ENCODE data around the gene ANKLE1. TPM values are rescaled to one million over a fixed set of nuclear protein-coding genes. Genes with fewer than 3 reads are reported as not detected.

Gene ANKLE1
- total RNA-seq, 3 donors from 2014 or later: 0.23 to 1.9 (median 0.80) TPM

GRCh38 chr19:17332677-17333581 is 51.2 kb downstream of the ANKLE1 start:
- ATAC-seq: no peak
- H3K9me3 ChIP-seq: no peaks in the 10 kb centered on the region
- no peak overlapping the region for H3K4me3 ChIP-seq
- no peaks in the 10 kb centered on the region for H3K36me3 ChIP-seq (ENCODE audit: low read depth)
- H3K4me1 ChIP-seq (ENCODE audit: low read depth): peaks cover 30% of the 10 kb centered on the region
- intact Hi-C loops (cut with DNase I, micrococcal nuclease): no loop called here
- TF ChIP-seq CTCF (IDR thresholded peaks at IDR 0.05): no peak
- peak in 2 of 3 donors; percentile 51 to 66 for DNase-seq

GRCh38 chr19:17333611-17334413 is 52.1 kb downstream of the ANKLE1 start:
- peak; percentile 55 to 76 (median 61) for DNase-seq
- H3K36me3 ChIP-seq (ENCODE audit: low read depth): no peaks in the 10 kb centered on the region
- intact Hi-C loops (cut with DNase I, micrococcal nuclease): no loop called here
- no peak for ATAC-seq
- peak overlapping the region; percentile 42 for H3K4me3 ChIP-seq
- no peak for TF ChIP-seq CTCF (IDR thresholded peaks at IDR 0.05)
- no peaks in the 10 kb centered on the region for H3K9me3 ChIP-seq
- H3K4me1 ChIP-seq (ENCODE audit: low read depth): peaks cover 33% of the 10 kb centered on the region

DNA sequence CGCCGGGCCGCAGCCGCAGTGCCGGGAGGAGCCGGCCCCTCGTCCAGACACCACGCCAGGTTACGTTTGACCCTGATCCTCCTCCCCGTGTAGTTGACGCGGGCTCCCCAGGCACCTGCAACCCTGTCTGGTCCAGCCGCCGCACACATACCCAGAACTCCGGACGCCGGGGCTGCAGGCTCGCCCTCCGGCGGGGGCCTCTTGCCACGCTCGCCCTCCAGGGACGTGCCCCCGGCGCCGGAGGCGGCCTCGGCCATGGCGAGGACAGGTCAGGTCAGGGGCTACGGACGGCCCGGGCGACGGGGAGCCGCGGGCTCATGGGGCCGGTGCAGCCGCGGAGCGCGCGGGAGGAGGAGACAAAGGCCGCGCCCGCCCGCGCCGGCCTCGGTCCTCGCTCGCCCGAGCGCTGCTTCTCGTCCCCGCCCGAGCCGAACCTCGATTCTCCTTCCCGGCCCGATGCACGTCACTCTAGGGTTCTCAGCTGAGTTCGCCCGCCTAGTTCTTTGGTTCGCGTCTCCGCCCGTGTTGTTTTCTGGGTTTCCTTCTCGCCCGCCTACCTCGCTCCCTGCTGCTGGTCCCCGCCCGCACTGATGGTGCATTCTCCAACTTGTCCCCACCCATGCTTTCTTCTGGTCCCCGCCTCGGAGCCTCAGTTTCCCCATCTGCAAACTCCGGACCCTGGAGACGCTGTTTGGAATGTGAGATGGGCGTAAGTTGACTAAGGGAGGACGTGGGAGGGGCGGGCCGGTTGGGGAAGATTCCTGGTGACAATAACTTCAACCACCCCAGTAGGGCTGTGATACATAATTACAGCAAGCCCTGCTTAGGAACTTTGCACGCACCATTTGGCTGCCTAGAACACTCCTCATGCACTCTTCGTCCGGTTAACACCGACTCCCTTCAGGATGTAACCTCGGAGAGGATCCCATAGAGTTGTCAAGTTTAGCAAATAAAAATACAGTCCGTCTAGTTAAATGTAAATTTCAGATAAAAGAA is 53.0 kb downstream of the ANKLE1 start, which contains the start of gene ANO8:
ANO8 (minus strand) TSS at position 442 of the 996 bp plus-strand sequence; CDS start at position 257, 185 bp downstream.
- ATAC-seq (peak; percentile 82), DNase-seq (peak; percentile 96 to 98 (median 97))
- no peaks in the 10 kb centered on the region for H3K9me3 ChIP-seq
- no peak for TF ChIP-seq CTCF (IDR thresholded peaks at IDR 0.05)
- intact Hi-C loops (cut with DNase I, micrococcal nuclease): no loop called here
- H3K4me3 ChIP-seq: peak within 1 kb of the TSS; percentile 42
- H3K4me1 ChIP-seq (ENCODE audit: low read depth): peaks cover 25% of the 10 kb centered on the region
- no peaks in the 10 kb centered on the region for H3K36me3 ChIP-seq (ENCODE audit: low read depth)

GRCh38 chr19:17335575-17335974 is 53.9 kb downstream of the ANKLE1 start:
- TF ChIP-seq CTCF (IDR thresholded peaks at IDR 0.05): no peak
- DNase-seq (peak in 1 of 3 donors; percentile 19), ATAC-seq (no peak)
- no peaks in the 10 kb centered on the region for H3K36me3 ChIP-seq (ENCODE audit: low read depth)
- H3K4me1 ChIP-seq (ENCODE audit: low read depth): peaks cover 25% of the 10 kb centered on the region
- no peak overlapping the region for H3K4me3 ChIP-seq
- H3K9me3 ChIP-seq: no peaks in the 10 kb centered on the region
- intact Hi-C loops (cut with DNase I, micrococcal nuclease): no loop called here

Other genes starting within 250 kb of the ANKLE1 start
- gene HAUS8, start 206.4 kb upstream of the ANKLE1 start, total RNA-seq: 10 to 100 TPM; 12.2 to 16.6 (median 13.6) TPM
- 10 to 100 TPM; 73.7 to 91.8 (median 90.8) TPM for gene MYO9B, start 206.1 kb upstream of the ANKLE1 start, total RNA-seq
- 10 to 100 TPM; 17.4 to 31.2 (median 28.0) TPM for gene USE1, start 66.5 kb upstream of the ANKLE1 start, total RNA-seq
- 100 to 1,000 TPM in 1 of 3 donors, 10 to 100 TPM in 2; 38.1 to 105 (median 58.4) TPM for gene OCEL1, start 55.7 kb upstream of the ANKLE1 start, total RNA-seq
- gene NR2F6, start 36.0 kb upstream of the ANKLE1 start, total RNA-seq: 100 to 1,000 TPM; 103 to 157 (median 140) TPM
- 1 to 10 TPM in 2 of 3 donors, under 1 TPM in 1; 0.52 to 2.6 (median 2.2) TPM for gene USHBP1, start 17.2 kb upstream of the ANKLE1 start, total RNA-seq
- 10 to 100 TPM; 64.6 to 80.3 (median 76.2) TPM for gene BABAM1, start 14.5 kb upstream of the ANKLE1 start, total RNA-seq
- 10 to 100 TPM in 1 of 3 donors, 1 to 10 TPM in 2; 3.0 to 18.0 (median 4.5) TPM for gene ABHD8, start 21.5 kb downstream of the ANKLE1 start, total RNA-seq
- 100 to 1,000 TPM; 124 to 148 (median 145) TPM for gene MRPL34, start 24.0 kb downstream of the ANKLE1 start, total RNA-seq
- gene DDA1, start 27.7 kb downstream of the ANKLE1 start, total RNA-seq: 10 to 100 TPM; 38.3 to 51.4 (median 48.3) TPM
- 1 to 10 TPM; 7.1 to 9.4 (median 8.6) TPM for gene ANO8, start 53.0 kb downstream of the ANKLE1 start, total RNA-seq
- gene GTPBP3, start 55.7 kb downstream of the ANKLE1 start, total RNA-seq: 10 to 100 TPM; 16.1 to 24.3 (median 16.8) TPM
- gene PLVAP, start 95.4 kb downstream of the ANKLE1 start, total RNA-seq: 10 to 100 TPM; 22.2 to 42.2 (median 32.8) TPM
- gene CCDC194, start 112.3 kb downstream of the ANKLE1 start, total RNA-seq: under 1 TPM in 2 of 3 donors, not detected in 1; 0.53 to 0.54 TPM
- gene BST2, start 123.7 kb downstream of the ANKLE1 start, total RNA-seq: 10 to 100 TPM in 2 of 3 donors, 1 to 10 TPM in 1; 9.7 to 72.6 (median 28.2) TPM
- 10 to 100 TPM; 42.7 to 53.3 (median 52.1) TPM for gene MVB12A, start 138.1 kb downstream of the ANKLE1 start, total RNA-seq
- gene TMEM221, start 166.8 kb downstream of the ANKLE1 start, total RNA-seq: under 1 TPM in 2 of 3 donors, not detected in 1; 0.34 to 0.51 TPM
- not detected for gene NXNL1, start 179.0 kb downstream of the ANKLE1 start, total RNA-seq
- gene SLC27A1, start 188.6 kb downstream of the ANKLE1 start, total RNA-seq: 10 to 100 TPM in 1 of 3 donors, 1 to 10 TPM in 2; 5.7 to 17.2 (median 6.2) TPM
- 100 to 1,000 TPM in 1 of 3 donors, 10 to 100 TPM in 2; 62.3 to 103 (median 77.7) TPM for gene PGLS, start 229.7 kb downstream of the ANKLE1 start, total RNA-seq

Data from mucosa of descending colon (tissue), 3 donors.